GM12874 (cell line): ENCODE results near the gene KCNJ12.

Source experiments
- TF ChIP-seq, protein P1 (sequence below): IDR thresholded peaks from 2 replicates; pipeline ENCODE4 v1.5.1; 2011; ENCODE audit warnings: low read depth, mild to moderate bottlenecking, control low read depth, low read length, moderate library complexity; ENCODE audit not compliant: insufficient read depth

KCNJ12 gene

GRCh38 chr17:21365016-21365415, 11.1 kb upstream of the KCNJ12 start:
- TF ChIP-seq, protein P1, sequence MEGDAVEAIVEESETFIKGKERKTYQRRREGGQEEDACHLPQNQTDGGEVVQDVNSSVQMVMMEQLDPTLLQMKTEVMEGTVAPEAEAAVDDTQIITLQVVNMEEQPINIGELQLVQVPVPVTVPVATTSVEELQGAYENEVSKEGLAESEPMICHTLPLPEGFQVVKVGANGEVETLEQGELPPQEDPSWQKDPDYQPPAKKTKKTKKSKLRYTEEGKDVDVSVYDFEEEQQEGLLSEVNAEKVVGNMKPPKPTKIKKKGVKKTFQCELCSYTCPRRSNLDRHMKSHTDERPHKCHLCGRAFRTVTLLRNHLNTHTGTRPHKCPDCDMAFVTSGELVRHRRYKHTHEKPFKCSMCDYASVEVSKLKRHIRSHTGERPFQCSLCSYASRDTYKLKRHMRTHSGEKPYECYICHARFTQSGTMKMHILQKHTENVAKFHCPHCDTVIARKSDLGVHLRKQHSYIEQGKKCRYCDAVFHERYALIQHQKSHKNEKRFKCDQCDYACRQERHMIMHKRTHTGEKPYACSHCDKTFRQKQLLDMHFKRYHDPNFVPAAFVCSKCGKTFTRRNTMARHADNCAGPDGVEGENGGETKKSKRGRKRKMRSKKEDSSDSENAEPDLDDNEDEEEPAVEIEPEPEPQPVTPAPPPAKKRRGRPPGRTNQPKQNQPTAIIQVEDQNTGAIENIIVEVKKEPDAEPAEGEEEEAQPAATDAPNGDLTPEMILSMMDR, result no peak

GRCh38 chr17:21368545-21369246, 7.5 kb upstream of the KCNJ12 start:
- TF ChIP-seq, protein P1, result no peak

- TF ChIP-seq, protein P1, result no peak
Measured at GRCh38 chr17:21369395-21369794, 6.8 kb upstream of the KCNJ12 start.

DNA sequence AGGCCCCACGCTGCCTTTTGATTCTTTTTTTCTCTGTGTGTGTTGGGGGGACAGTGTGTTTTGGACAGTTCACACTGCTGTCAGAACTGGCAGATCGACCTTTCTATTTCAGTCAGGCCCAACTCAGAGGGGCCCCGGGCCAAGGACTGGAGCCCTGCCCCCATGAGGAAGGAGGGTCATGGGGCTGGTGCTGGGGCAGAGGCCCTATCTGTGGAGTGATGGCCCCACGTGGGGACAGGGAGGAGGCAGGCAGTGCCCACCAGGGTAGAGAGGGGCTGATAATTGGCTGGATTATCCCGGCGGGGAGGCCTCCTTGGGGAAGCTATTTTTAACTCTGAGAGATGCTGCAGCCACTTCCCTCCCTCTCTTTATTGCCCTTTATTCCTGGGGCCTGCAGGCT, 5.7 kb upstream of the KCNJ12 start:
- TF ChIP-seq, protein P1, result no peak

DNA sequence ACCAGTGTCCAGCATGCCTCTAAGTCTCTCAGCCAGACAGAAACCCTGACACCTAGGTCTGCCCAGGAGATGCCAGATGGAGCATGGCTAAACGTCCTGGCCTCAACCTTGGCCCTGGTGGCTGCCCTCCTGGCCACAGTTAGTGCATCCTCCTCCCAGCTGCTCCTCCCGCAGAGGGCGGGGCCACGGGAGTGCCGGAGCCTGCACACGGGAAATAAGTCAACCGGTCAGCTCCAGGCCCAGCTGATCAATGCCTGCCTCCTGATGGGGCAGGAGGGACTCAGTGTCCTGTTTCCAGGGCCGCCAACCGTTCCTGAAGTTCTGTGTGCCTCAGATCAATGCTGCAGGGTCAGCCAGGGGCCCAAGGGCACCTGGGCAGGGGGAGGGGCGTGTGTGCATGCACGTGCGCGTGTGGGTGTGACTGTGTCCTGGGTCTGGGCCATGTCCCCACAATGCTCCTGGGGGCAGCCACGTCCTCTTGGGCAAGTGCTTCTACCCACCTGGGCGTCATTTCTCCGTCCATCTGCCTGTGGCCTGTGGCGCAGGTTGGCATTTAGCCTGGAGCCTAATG, 4.6 kb upstream of the KCNJ12 start:
- TF ChIP-seq, protein P1, result no peak

DNA sequence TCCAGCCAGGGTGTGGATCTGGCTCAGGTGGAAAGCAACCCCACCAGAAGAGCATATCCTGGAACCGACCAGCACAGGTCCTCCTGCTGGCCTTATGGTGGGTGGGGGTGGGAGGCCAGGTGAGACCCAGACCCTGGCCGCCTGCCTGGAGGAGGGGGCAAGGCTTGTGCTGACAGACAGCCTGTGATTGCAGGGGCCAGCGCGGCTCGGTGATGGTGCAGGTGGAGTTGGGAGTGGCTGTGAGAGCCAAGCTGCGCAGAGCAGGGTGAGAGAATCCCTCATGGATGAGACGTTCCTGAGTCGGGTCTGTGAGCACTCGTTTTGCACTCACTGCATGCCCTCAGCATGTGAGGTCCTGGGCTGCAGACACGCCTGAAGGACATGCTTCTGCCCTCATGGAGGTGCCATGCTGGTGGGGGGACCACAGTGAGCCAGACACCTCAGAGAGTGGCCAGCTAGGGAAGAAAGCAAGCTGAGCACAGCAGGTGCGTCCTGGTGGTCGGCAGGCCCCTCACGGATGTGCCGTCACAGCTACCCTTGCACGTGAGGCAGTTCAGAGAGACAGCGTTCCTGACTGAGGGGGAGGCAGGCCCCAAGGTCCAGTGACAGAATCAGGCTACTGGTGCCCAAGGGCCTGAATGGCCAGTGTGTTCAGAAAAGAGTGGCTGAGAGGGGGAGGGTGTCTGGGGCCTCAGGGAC, 3.8 kb upstream of the KCNJ12 start:
- TF ChIP-seq, protein P1, result no peak

DNA sequence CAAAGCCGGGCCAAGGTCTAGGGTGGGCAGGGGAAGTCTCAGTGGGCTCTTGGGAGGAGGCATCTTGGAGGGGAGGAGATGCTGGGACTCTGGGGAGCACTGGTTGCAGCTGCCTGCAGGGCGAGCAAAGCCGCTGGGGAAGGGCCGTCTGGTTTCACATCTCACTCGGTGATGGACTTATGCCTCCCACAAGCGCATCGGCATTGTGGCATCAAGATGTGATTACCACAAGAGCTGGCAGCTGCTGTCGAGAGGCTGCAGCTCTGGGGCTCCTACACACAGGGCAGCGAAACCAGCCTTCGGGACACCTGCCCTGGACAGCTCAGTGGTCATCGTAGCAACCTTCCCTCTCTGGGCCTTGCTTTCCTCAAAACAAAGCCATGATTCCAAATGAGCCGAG, 3.1 kb upstream of the KCNJ12 start:
- TF ChIP-seq, protein P1, result no peak
